ENCODE results near the gene PROZ. TPM values are rescaled to one million over a fixed set of nuclear protein-coding genes. Genes with fewer than 3 reads are reported as not detected.

Gene PROZ
- total RNA-seq, 1 donor from 2014 or later = not detected

- no peak for TF ChIP-seq CTCF (IDR thresholded peaks at IDR 0.05)
- DNase-seq = no peak
- H3K4me3 ChIP-seq = peak overlapping the region; percentile 58
- no peak overlapping the region for H3K27ac ChIP-seq
- no peaks in the 10 kb centered on the region for H3K9me3 ChIP-seq
- H3K36me3 ChIP-seq = no peaks in the 10 kb centered on the region
- ATAC-seq = no peak
- H3K4me1 ChIP-seq = peaks cover 20% of the 10 kb centered on the region
- intact Hi-C loops (cut with DNase I) = no loop called here
- no peaks in the 10 kb centered on the region for H3K27me3 ChIP-seq (ENCODE audit: low read depth)
Observed at GRCh38 chr13:113151745-113152690, 6.4 kb upstream of the PROZ start.

- ATAC-seq (no peak), DNase-seq (no peak)
- no peak for TF ChIP-seq CTCF (IDR thresholded peaks at IDR 0.05)
- no peaks in the 10 kb centered on the region for H3K9me3 ChIP-seq
- H3K27me3 ChIP-seq (ENCODE audit: low read depth) = no peaks in the 10 kb centered on the region
- H3K27ac ChIP-seq = no peak overlapping the region
- H3K4me3 ChIP-seq = peak overlapping the region; percentile 58
- peaks cover 20% of the 10 kb centered on the region for H3K4me1 ChIP-seq
- no peaks in the 10 kb centered on the region for H3K36me3 ChIP-seq
- intact Hi-C loops (cut with DNase I) = no loop called here
Observed at GRCh38 chr13:113152691-113152983, 5.8 kb upstream of the PROZ start.

DNA sequence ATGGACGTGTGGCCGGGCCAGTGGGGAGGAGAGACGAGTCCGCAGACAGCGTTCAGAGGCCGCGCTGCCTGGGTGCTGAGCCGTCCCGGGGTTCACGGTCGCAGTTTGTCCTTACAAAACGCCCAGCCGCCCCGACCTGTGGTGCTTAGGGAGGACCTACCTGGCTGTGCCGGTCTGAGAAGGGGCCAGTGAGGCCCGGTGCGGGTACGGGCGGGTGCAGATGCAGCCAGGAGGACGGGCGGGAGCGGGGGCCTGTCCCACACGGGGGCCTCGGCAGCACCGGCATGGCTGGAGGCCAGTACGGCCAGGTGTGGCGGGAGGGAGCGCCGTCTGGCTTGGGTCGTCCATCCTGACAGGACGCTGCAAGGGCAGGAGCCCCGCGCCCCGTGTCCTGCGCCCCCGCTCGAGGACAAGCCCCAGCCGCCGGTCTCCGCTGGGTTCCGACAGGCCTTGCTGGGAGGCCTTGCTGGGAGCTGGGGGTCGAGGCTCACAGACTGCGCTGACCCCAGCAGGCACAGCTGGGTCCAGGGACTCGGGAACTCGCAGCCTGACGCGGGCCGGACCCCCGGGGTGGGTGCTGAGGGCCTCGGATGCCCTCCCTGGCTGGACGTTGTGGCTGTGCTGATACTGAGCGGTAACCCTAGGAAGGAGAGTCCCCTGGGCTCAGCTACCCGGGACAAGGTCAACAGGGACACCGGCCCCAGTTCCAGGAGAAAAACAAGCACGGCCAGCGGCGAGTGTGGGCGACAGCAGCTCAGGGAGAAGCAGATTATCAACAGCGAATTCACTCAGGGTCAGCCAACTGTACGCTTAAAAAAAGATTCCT, 5.3 kb upstream of the PROZ start:
- Histone ChIP-seq H3K27me3 (ENCODE audit: low read depth) (no peaks in the 10 kb centered on the region), H3K36me3 (no peaks in the 10 kb centered on the region), H3K9me3 (no peaks in the 10 kb centered on the region), H3K27ac (peak overlapping the region; percentile 74), H3K4me1 (peaks cover 20% of the 10 kb centered on the region), H3K4me3 (peak overlapping the region; percentile 58)
- DNase-seq = peak; percentile 66
- intact Hi-C loops (cut with DNase I) = no loop called here
- ATAC-seq = peak; percentile 54 to 65
- TF ChIP-seq CTCF (IDR thresholded peaks at IDR 0.05) = no peak

- Histone ChIP-seq H3K27ac (peak overlapping the region; percentile 74), H3K36me3 (no peaks in the 10 kb centered on the region), H3K9me3 (no peaks in the 10 kb centered on the region), H3K4me3 (peak overlapping the region; percentile 58), H3K27me3 (ENCODE audit: low read depth) (no peaks in the 10 kb centered on the region), H3K4me1 (peaks cover 20% of the 10 kb centered on the region)
- intact Hi-C loops (cut with DNase I) = no loop called here
- ATAC-seq = peak; percentile 89 to 90
- TF ChIP-seq CTCF (IDR thresholded peaks at IDR 0.05) = no peak
- DNase-seq = peak; percentile 87
Observed at GRCh38 chr13:113153810-113154748, 4.4 kb upstream of the PROZ start.

DNA sequence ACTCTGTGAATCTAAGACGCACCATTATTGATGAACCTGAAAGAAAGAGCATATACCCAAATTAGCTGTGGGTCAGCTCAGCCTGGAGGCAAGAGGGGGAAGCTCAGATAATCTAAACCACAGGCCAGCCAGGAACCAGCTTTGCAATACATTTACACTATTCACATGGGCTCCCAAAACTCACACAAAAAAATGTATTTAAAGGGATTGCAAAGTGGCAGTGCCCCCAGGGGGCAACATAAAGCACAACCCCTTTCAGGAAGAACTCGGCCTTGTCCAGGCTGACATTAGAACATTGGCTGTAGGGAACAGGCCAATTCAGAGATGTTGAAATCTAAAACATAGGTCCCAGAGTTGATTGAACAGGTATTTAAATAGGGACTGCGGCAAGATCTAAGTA, 3.2 kb upstream of the PROZ start:
- Histone ChIP-seq H3K4me1 (peaks cover 20% of the 10 kb centered on the region), H3K27ac (no peak overlapping the region), H3K9me3 (no peaks in the 10 kb centered on the region), H3K27me3 (ENCODE audit: low read depth) (peaks cover 7% of the 10 kb centered on the region), H3K4me3 (no peak overlapping the region), H3K36me3 (no peaks in the 10 kb centered on the region)
- intact Hi-C loops (cut with DNase I) = no loop called here
- DNase-seq (no peak), ATAC-seq (no peak)
- TF ChIP-seq CTCF (IDR thresholded peaks at IDR 0.05) = no peak
